ENCODE results near the gene DUSP6.

Gene DUSP6

GRCh38 chr12:89352492-89353187 is at the start of gene DUSP6:
DUSP6 (minus strand) TSS chr12:89352501; CDS start chr12:89352039, 462 bp downstream.
- DNase-seq (ENCODE audit: low spot score): peak; percentile 94

GRCh38 chr12:89401433-89402058 is 49.2 kb upstream of the DUSP6 start:
- no peak for DNase-seq (ENCODE audit: low spot score)

GRCh38 chr12:89400415-89400814 is 48.1 kb upstream of the DUSP6 start:
- DNase-seq (ENCODE audit: low spot score): no peak

GRCh38 chr12:89395712-89396111 is 43.4 kb upstream of the DUSP6 start:
- DNase-seq (ENCODE audit: low spot score): no peak

DNA sequence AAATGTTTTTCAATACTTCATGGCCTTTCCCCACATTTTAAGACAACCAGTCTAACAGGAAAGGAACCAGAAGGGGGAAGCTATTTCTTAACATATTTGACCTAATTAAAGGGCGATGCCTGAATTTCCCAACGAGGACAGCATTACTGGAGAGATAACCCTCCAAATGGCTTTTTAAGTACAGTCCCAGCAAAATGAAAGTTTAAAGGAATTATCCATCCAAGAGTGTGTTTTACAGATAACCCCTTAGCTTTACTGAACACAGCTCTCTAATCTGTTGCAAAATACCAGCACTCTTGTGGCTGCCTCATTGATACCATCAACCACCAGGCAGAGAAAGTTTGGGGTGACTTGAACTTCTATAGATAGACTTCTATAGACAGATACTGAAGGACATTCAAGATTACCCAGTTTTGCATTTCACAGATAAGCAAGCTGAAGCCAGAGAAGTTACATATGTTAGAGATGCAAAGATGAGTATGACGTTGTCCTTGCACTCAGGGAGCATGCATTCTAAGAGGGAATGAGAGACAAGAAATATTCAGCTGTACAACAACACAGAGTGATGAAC is 41.3 kb upstream of the DUSP6 start:
- no peak for DNase-seq (ENCODE audit: low spot score)

GRCh38 chr12:89392391-89392790 is 40.1 kb upstream of the DUSP6 start:
- no peak for DNase-seq (ENCODE audit: low spot score)

DNA sequence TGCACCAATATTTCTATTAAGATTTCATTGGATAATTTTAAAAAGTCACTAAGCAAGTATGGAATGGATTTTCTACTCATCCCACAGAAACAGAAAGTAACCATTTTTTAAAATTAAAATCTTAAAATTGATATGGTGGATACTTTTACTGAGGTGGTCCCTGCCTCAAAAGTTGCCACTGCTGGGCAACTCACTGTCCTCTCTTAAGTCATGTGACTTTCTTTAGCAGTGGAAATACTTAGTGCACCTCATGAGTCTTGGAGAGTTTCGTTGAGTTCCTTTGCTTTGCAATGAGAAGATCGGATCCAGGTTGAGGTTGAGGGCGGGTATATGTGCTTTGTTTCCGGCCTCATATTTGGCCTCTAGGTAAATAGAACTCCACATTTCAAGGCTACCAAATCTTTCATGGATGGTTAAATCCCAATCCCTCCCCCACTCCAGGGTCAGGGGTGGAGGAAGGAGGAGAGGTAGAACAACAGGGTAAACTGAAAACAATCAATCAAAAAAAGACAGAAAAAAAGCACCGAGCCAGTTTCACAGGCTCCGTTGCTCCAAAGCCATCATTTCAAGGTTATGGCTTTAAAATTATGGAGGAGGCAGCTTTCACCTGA is 39.5 kb upstream of the DUSP6 start:
- DNase-seq (ENCODE audit: low spot score): no peak

DNA sequence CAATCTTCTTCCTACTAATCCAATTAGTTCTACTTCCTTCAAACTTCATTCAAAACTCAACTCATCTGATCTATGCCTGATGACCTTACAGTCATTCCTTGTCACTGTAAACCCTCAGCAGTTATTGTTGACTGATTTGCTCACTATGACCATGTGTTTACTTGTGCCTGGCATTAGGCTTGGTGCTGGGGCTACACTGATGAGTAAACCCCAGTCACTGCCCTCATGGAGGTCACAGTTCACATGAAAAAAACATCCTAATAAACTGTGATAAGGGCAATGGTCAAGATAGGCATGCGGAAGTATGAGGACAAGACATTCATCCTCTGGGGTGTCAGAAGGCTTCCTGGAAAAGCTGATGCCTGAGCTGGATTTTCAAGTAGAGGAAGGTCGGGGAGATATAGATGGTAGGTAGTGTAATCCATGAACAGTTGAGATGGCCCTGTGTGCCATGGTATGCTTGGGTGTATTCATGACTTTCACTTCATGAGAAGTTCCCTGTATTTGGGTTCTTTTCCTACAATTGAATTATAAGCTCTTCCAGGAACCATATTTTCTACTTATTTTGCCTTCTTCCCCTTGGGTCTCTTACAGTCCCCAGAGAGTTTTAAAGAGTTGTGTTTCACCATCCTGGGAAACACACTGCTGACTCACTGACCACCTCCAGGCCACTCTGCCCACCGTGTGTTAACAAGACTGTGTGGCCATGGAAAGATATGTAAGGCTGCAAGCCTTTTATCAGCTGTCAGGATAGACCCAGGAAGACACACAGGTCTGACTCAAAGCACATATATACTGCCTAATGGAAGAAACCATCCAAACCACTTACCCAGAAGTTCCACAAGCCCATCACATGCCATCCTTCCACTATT is 38.7 kb upstream of the DUSP6 start:
- no peak for DNase-seq (ENCODE audit: low spot score)

DNA sequence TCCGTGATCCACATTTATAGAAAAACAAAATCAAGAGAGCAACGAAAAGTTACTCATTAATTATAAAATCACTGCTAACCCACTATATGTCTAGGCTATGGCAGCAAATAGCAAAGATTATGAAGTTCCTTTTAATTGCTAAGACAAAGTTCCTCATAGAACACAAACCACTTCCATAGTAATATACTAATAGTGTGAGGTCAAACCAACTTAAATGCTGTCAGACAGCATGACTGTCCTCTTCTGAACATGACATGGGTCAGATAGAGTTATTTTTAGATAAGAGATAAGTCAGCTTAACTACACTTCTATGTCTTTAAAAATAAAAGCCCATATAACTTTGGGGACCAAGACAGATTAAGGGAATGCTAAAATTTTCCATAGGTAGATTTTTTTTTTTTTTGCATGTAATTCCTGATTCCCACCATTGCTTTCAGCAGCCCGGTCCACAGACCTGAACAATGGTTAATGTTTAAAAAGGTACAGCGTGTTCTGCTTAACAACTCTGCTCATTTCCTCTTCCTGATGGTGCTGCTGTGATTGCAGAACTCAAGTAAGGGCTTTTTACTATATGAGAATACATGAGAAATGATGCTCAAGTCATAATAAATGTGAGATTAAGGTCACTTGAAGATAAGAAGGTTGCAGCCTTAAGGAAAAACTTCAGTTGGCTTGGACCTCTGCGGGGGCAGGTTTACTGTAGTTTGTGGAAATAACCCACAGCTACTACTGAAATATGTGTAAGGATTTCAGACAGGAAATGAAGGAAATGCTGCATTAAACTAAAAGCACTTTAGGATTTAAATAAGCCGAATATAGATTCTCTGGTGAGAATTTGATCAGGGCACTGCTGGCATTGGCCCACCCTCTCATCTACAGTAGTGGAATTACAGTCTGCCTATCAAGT is 37.7 kb upstream of the DUSP6 start:
- DNase-seq (ENCODE audit: low spot score): no peak

DNA sequence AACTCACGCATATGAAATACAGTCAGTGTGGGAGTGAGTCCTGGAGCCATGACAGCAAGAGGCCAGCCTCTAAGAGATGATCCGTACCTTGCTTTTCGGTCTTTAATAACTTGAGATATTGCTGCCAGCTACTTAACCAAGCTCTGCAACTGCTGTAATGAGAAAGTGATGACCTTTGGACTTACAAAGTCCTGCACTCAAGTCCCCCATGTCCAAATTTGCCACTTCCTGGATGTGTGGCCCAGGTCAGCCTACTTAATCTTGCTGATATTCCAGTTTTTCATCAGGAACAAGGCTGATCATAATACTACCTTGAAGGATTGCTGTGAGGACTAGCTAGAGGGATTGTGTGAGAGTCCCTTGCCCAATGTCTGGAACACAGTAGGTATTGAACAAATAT is 33.8 kb upstream of the DUSP6 start:
- DNase-seq (ENCODE audit: low spot score): no peak

DNA sequence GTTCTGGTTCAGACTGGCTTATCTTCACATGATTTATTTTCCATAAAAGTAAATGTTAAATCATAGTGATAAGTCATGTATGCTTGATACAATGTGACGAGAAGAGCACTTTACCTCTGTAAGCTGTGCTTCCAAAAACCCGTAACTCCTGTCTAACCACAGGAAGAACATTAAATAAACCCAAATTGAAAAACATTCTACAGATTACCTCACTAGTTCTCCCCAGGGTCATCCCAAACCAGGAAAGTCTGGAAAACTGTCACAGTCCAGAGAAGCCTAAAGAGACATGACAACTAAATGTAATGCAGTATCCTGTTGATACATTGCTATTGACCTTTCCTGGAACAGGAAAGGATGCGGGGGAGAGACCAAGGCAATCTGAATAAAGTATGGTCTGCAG is 32.5 kb upstream of the DUSP6 start:
- DNase-seq (ENCODE audit: low spot score): no peak

GRCh38 chr12:89384050-89384758 is 31.9 kb upstream of the DUSP6 start:
- peak; percentile 88 for DNase-seq (ENCODE audit: low spot score)

- DNase-seq (ENCODE audit: low spot score): no peak
Measured at GRCh38 chr12:89383235-89384049, 31.1 kb upstream of the DUSP6 start.

DNA sequence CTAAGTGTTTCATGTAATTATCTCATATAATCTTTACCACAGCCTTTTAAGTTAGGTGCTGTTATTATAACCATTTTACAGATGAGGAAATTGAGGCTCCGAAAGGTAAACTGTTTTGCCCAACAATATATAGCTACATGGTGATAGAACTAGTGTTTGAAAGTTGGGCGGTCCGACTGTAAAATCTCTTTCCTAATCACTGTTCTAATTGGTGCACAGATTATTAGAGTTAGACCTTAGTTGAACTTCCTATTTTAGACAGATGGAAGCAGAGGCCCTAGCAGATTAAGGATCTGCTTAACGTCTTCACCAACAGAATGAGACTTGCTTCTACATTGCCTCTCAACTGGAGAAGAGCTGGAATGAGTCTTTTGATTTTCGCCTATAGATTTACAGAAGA is 30.0 kb upstream of the DUSP6 start:
- no peak for DNase-seq (ENCODE audit: low spot score)

DNA sequence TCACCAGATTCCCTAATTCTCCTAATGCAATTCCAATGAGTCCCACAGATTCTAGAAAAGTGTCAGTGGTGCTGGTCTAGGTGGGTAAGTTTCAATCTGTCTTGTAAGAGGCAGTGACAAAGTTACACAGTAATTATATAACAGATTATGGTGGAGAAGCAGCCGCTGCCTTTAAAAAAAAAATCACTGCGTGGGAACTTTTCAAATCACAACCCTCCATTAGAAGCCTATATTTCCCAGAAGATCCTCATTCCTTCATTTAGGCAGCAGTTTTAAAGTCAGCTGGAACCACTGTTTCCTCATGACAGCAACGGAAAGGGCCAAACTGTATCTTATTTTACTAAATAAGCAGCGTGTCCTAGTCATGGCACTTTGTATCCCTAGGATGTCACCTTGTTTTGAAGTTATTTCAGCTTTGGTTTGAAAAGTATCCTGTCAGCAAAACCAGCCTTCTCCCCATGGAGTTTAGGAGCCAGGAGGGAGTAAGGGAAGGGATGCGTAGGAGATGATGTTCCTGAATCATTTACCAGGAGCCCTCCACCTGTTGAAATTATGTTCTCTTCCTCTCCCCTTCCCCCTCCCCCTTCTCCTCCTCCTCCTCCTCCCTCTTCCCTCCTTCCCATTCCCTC is 27.7 kb upstream of the DUSP6 start:
- peak; percentile 58 for DNase-seq (ENCODE audit: low spot score)

- no peak for DNase-seq (ENCODE audit: low spot score)
Measured at GRCh38 chr12:89379148-89379838, 27.0 kb upstream of the DUSP6 start.

GRCh38 chr12:89376844-89377243 is 24.5 kb upstream of the DUSP6 start:
- no peak for DNase-seq (ENCODE audit: low spot score)

DNA sequence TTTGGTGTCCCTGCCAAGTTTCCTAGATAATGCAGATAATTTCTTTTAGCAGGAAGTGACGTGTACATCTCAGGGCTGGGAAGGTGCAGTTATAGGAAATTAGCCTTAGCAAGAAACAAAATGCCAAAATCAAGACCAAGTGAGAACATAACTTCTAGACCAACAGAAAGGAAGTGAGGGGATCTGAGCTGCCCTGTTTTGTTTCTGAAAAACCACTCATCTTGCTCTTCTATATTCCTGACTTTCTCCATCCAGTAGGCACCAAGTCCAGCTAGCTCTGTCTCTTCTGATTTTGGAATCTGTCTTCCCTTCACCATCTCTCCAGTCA is 23.9 kb upstream of the DUSP6 start:
- DNase-seq (ENCODE audit: low spot score): no peak
